HG02642 (cell line): ENCODE data around the gene HHEX.

ENCODE experiments used
- ATAC-seq: cut with Tn5 transposase; IDR thresholded peaks from one replicate; pipeline ENCODE4 v1.9.1; 2021; ENCODE audit warnings: mild to moderate bottlenecking; ENCODE audit not compliant: unreplicated experiment, poor library complexity

HHEX gene

DNA sequence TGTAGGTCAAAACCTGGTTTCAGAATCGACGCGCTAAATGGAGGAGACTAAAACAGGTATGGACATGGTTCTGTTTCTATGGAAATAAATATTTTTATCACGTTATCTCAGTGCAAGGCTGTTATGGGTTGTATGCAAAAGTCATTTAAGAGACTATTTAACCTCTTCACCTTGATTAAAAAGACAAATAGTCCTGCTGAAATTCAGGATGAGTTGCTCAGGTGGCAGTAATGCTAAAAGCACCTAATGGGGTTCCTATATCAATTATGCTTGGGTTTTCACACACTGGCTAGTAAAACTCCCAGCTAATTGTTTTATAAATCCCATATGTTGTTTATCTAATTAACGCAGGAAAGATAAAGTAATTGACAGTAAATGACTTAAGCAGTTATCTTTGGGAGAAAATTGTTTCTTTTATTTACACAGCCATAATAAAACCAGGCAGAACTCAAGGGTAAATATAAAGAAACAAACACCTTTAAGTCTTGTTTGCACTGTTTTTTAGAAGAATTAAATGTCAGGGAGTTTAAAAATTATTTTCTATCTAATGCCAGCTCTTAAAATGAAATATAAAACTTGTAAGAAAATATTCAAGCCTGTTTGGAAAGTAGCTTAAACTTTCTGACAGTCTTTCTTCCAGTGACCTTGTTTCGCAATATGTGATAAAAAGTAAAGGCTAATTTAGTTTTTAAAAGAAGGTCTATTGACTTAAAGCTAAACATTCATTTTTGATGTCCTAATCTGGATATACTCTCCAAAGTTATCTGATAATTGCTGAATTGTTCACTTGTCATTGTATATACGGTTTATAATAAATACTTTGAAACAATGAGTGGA is 3.2 kb downstream of the HHEX start:
- no peak for ATAC-seq

- ATAC-seq, result no peak
These were observed 3.8 kb downstream of the HHEX start for GRCh38 chr10:92693534-92693893.

GRCh38 chr10:92695679-92696605 is 6.2 kb downstream of the HHEX start:
- no peak for ATAC-seq

GRCh38 chr10:92696606-92697383 is 7.0 kb downstream of the HHEX start:
- no peak for ATAC-seq

- no peak for ATAC-seq
These were observed 8.1 kb downstream of the HHEX start for GRCh38 chr10:92697663-92698511.

DNA sequence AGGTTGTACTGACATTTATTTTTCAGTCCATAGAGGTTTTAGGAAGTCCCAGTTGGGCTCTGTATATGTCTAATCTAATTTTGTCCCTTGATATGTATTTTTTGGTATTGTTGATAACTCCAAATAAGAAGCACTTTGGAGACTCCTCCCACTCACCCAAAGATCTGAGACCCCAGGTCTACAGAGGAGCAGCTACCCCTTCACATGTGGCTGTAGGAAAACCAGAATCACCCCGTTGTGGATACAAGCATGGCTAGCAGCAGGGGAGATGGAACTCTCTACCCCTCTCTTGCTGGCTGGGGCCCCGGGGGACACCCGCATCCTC is 9.4 kb downstream of the HHEX start:
- no peak for ATAC-seq

- no peak for ATAC-seq
These were observed 10.0 kb downstream of the HHEX start for GRCh38 chr10:92699518-92700381.

- no peak for ATAC-seq
These were observed 12.7 kb downstream of the HHEX start for GRCh38 chr10:92702301-92702916.

DNA sequence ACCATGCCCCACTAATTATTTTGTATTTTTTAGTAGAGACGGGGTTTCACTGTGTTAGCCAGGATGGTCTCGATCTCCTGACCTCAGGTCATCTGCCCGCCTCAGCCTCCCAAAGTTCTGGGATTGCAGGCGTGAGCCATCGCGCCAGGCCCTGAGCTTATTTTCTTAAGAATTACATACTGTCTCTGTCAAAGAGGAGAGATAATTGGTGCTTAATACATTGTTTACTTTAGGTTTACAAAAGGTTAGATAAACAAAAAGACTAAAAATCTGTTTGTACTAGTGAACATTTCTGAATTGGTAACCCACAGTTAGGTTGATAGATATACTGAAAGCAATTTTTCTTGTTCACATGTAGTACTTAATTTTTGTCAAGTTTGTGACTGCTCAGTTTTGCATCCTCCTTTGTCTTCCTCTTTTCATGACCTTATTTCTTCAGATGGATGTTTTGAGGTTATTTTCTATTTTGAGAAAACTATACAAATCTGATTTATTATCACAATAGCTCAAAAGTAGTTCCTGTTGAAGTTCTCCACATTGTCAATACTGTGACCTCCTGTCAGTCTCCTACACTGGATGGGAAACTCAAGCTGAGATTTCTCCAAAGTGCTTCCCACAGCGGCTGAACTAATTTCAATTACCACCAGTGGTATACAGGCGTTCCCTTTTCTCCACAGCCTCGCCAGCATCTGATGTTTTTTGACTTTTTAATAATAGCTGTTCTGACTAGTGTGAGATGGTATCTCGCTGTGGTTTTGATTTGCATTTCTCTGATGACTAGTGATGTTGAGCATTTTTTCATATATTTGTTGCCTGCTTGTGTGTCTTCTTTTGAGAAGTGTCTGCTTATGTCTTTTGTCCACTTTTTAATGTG is 22.5 kb downstream of the HHEX start:
- ATAC-seq, result no peak

GRCh38 chr10:92714152-92714845 is 24.5 kb downstream of the HHEX start:
- ATAC-seq, result no peak

DNA sequence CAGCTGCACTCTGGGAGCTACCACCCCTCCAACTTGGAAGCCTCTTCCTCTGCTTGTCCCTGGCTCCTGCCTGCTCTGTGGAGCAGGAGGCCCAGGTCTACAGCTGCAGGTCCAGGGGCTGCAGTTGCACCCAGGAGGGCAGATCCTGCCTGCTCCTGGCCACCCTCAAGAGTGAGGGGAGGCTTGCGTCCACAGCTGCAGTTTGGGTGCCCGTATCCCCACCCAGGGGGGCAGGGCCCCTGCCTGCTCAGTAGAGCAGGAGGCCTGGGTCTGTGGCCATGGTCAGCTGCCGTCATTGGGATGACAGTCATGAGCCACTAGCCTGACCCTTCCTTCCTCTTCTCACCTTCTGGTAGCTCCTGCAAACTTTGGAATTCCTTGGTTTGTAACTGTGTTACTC is 25.1 kb downstream of the HHEX start:
- no peak for ATAC-seq

- no peak for ATAC-seq
These were observed 30.5 kb downstream of the HHEX start for GRCh38 chr10:92719991-92720830.

DNA sequence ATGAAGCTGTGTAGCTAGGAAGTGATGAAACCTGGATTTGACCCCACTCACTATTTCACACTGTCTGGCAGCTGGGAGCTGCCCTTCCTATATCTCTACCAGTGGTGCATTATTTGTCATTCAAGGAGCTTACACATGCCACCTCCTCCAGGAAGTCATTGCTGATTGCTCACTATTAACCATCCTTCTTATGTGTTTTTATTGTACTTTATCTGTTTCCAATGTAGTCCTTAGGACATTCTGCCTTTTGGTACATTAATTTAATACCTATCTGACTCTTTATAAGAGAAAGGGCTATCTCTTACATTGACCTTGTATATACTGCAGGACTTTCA is 31.0 kb downstream of the HHEX start:
- ATAC-seq, result no peak

GRCh38 chr10:92722349-92722748 is 32.6 kb downstream of the HHEX start:
- no peak for ATAC-seq

DNA sequence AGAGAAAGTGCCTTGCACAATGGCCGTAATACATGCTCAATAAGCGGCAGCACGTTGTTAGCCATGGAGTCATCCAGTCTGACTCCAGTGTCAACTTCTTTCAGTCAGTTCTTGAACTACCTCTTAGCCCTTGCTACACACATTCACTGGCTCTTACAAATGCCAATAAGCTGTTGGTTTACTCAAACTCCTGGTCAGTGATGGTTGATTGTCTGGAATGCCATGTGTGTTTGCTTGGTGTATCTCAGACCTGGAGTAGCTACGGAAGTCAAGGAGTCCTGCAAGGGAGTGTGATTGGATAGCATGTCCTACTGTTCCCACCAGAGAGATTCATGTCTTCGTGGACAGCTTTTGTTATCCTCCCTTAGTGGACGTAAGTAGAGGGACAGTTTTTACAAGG is 37.4 kb downstream of the HHEX start:
- ATAC-seq, result no peak

DNA sequence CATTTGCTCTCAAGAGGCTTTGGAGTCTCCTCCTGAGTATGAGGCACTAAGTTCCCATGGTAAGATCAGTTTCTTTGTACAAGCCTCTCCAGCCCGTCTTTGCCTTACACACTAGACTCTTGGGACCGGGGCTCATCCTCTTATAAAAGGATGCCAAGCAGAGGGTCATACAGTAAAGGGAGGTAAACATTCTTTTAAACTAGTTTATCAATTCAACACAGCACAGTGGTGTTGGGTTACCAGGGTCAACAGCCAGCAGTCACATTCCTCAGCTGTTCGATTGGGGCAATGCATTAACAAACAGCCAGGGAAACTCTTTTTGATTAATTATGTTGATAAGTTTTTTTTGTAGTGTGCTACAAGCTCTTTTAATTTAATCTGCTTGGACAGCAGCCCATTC is 37.8 kb downstream of the HHEX start:
- ATAC-seq, result no peak
